Dermis microvascular lymphatic vessel endothelial cell (primary cell): ENCODE results near the gene LARGE2. TPM values are rescaled to one million over a fixed set of nuclear protein-coding genes. Genes with fewer than 3 reads are reported as not detected.
"Not testable (repeated sequence)": the region's sequence is repeated elsewhere in the genome, so short reads cannot be mapped to it uniquely, and the experiment has no call there.

Experiments
- DNase-seq, 2 donors: peaks; one replicate each; pipeline versions ENCODE4 v3.0.0 to v3.0.0-alpha.2; 2010; ENCODE audit warnings: low read depth in 2 of 2
- total RNA-seq: library from RNA; depleted of rRNA; stranded (reverse); fragments of >200 nt; gene quantifications from 2 replicates; pipeline ENCODE4 v1.2.1, GENCODE V29; 2014

LARGE2 gene
- total RNA-seq, 1 donor from 2014 or later: not detected

GRCh38 chr11:45895553-45896259 is 26.8 kb upstream of the LARGE2 start:
- no peak for DNase-seq

DNA sequence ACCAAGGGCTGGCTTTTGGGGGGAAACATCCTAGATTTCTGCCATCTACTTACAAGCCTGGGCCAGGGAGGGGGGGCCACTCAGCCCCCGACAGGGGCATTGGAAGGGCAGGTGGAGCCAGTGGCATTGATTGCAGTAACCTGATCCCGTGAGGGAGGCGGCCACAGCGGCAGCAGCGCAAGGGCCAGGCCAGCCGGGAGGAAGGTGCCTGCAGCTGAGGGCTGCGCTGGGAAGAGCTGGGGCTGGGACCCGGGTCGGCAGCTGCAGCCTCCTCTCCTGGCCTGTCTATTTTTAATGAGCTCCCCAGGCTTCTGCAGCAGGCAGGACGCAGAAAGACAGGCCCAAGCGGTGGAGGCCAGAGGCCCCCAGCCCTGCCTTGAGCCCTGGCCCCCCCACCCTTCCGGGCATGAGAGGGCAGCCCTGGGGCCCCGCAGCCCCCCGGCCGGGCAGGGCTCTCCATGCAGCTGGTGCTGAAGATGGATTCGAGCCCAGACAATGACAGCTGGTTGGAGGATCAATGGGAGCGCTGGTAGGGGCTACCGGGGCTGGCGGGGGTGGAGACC is 26.0 kb upstream of the LARGE2 start:
- no peak for DNase-seq

GRCh38 chr11:45897556-45897955 is 24.9 kb upstream of the LARGE2 start:
- no peak for DNase-seq

DNA sequence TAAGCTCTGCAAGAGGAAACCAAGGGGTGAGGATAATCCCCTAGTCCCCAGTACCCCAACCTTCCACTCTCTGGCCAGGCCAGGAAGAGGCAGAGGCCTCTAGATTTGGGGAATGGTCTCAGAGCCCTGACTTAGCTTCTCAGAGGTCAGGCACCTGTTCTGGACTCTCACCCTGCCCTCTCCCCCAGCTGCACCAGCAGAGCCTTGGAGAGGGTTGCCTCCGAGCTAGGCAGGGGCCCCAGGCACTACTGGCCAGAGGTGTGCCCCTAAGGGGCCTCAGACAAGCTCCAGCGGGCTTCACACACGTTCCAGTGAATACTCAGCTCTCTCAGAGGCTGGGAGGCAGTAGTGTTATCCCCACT is 23.4 kb upstream of the LARGE2 start:
- DNase-seq: no peak

DNA sequence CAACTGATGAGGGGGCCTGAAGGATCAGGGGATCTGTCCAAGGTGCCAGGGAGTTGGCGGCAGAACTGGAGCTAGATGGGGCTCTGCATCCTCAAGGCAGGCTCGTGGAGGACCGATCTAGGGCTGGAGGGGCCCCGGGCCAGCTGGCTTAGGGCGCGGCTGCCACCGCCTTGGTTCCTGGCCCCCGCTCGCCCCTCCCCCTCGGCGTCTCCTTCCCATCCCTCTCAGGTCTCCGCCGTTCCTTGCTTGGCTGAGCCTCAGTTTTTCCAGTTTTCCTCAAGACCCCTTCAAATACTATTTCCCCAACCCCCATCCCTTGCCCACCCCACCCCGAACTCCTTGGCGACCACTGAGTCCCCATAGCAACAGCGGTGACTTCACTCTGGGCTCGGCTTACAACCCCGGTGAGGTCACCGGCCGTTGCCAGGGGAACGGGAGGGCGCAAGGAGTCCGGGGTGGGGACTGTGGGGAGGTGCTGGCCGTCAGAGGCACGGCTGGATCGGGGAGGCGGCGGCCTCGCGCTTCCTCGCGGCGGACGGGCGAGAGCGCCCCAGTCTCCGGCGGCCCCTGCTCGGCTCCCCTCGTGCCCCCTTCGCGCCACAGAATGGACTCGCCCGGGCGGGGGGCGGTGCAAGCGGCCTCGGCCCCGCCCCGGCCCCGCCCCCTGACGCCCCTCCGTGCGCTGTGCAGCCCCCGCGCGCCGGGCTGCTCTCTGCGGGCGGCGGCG is 22.8 kb upstream of the LARGE2 start:
- DNase-seq: peak; percentile 62 to 69

GRCh38 chr11:45900175-45900800 is 22.2 kb upstream of the LARGE2 start:
- DNase-seq: not testable (repeated sequence)

GRCh38 chr11:45900916-45901617 is 21.4 kb upstream of the LARGE2 start:
- DNase-seq: no peak

DNA sequence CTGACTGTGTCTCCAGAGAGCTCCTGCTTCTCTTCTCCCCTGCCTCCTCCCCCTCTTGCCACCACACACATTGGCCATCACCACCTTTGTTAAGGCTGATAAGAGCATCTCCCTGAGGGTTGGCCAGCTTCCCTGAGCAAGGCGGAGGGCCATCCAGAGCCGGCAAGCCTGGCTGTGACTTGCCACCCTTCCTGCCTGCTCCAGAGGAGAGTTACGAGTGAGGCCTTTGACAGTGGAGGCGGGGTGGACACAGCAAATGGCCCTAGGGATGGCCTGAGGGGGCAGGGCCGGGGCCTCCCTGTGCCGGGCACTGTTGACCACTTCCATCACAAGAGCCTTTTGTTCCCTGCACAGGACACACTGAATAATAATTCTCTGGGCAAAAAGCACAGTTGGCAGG is 20.8 kb upstream of the LARGE2 start:
- DNase-seq: no peak

GRCh38 chr11:45902452-45903380 is 19.7 kb upstream of the LARGE2 start:
- no peak for DNase-seq

GRCh38 chr11:45904309-45904915 is 18.0 kb upstream of the LARGE2 start:
- no peak for DNase-seq

DNA sequence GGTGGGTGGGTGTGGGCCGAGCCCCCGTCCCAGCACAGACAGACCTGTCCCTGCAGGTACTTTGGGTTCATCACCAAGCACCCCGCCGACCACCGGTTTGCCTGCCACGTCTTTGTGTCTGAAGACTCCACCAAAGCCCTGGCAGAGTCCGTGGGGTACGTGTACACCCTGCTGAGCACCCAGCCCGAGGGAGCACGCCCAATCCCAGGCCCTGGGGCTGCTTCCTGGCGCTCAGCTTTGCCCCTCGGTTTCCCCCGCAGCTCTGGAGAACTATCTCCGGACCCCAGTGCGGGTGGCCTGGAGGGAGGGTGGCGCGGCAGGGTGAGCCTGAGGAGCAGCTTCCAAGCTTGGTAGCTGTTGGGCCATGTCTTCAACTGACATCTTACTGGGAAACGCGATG is 17.4 kb upstream of the LARGE2 start:
- DNase-seq: no peak

DNA sequence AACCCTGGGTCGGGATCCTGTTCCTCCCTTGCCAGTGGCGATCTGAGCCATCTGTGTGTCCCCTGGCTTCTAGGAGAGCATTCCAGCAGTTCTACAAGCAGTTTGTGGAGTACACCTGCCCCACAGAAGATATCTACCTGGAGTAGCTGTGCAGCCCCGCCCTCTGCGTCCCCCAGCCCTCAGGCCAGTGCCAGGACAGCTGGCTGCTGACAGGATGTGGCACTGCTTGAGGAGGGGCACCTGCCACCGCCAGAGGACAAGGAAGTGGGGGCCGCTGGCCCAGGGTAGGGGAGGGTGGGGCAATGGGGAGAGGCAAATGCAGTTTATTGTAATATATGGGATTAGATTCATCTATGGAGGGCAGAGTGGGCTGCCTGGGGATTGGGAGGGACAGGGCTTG is 16.9 kb upstream of the LARGE2 start:
- DNase-seq: not testable (repeated sequence)

GRCh38 chr11:45906096-45906682 is 16.3 kb upstream of the LARGE2 start:
- no peak for DNase-seq

DNA sequence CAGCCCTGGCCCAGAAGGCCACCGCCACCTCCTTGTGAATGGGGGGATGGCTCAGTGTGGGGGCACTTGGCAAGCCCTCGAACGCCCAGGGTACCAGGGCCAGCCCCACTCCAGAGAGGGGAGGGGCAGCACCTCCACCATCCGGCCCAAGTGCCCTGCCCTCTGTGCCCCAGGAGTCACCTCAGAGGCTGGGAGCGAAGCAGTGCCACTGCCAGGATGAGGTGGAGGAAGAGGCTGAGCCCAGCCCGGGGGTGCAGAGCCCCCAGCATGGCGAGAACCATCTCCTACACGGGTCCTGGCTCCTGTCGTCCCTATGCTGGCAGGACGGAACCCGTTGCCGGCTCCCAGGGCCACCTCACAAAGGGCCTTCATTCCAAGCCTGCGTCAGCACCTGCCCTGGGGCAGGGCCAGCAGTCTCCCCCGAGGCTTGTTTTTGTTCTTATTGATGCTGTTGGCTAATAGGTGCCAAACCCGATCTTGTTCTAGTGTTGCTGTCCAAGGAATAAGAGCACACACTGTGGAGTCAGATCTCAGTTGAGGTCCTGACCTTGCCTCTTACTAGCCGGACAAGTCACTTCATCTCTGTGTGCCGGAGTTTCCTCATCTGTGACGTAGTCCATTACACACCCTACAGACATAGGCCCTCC is 15.4 kb upstream of the LARGE2 start, which contains the start of gene FREY1:
TSS of gene FREY1 (minus strand) at position 307 of the 647 bp plus-strand sequence. CDS start at position 281, 26 bp downstream.
- DNase-seq: no peak

DNA sequence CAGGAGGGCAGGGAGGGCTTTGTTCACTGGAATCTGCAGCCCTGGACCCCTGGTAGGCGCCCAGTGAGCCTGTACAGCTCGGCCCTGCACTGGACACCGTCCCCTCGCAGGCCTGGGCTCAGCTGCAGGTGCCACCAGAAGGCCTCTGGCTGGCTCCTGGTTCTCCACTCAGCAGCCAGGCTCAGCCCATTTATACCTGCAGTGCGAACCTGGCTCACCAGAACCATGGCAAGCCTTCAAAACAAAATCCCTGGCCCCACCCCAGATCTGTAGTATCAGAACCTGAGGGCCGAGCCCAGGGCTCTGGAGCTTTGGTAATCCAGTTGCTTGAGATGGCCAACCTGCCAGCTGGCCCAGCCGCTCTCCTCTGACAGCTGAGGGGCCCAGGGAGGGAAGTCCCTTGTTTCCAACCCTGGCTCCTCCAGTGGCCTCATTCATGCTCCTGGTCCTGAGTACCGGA is 14.5 kb upstream of the LARGE2 start:
- DNase-seq: no peak

DNA sequence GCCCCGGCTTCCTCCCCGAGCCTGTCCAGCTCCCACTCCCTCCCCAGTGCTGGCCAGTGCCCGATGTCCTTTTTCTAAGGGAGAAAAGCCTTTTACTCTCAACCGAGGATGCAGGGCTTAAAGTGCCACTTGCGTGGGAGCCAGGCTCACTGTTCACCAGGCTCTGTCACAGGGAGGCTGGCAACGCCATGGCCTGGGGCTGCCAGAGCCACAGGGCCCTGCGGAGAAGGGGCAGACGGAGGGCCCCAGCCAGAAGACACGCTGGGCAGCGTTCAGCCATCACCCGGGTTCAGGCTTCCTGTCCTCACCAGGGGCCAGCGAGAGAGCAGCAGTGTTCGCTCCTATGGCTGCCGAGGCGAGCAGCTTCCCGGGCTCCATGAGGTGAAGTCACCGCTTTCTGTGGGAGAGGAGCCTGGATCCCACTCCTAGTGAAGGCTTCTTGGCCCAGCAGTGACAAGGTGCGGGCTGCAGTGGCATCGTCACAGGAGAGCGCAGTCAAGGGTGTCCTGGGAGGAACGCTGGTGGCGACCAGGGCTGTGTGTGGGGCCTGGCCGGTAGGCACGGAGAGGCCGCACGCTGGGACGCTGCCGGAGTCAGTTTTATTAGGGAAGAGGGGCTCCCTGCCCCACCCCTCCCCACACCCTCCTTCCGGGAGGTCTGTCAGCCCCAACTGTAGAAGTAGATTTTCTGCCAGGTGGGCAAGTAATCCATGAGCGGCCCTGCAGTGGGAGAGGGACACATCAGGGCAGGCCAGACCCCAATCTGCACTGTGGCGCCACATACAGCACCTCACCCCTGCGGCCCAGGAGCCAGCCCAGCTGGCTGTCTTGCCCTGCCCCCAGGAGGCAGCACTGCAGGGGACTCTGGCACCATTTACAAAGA is 12.6 kb upstream of the LARGE2 start:
- no peak for DNase-seq

GRCh38 chr11:45910623-45911022 is 11.8 kb upstream of the LARGE2 start:
- no peak for DNase-seq

DNA sequence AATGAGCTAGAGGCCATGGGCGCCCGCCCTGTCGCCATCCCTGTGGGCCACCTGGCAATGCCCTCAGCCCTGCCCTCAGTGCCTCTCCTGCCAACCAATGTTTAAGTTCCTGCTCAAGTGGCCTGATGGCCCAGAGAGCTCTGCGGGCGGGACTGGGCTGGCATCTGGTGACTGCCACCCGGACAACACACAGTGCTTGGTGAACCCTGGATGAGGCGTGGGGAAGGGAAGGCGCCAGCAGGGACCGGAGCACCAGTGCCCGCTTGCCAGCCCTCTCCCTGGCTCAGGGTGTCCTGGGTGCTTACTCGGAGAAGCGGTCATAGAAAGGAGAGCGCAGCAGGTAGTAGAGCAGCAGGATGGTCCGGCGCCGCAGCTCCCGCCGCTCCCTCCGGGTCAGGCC is 8.9 kb upstream of the LARGE2 start:
- DNase-seq: no peak
